GM18498 (cell line): ENCODE results near the gene TNN.

Source experiments
- ATAC-seq: cut with Tn5 transposase; IDR thresholded peaks from one replicate; pipeline ENCODE4 v1.9.1; 2021; ENCODE audit warnings: mild to moderate bottlenecking, moderate library complexity; ENCODE audit not compliant: unreplicated experiment

Gene TNN

GRCh38 chr1:175197531-175197930 is 129.9 kb downstream of the TNN start:
- no peak for ATAC-seq
